B cell (primary cell): ENCODE data around the gene CACNA1A. TPM values are rescaled to one million over a fixed set of nuclear protein-coding genes. Genes with fewer than 3 reads are reported as not detected.
A peak's percentile ranks its signal among the peaks of the same experiment; 100 is the strongest.

ENCODE experiments used
- ATAC-seq: fragments of 200-7000 bp; cut with Tn5 transposase; one replicate; pipeline ENCODE4 v1.10.0; 2021; ENCODE audit warnings: low read depth, mild to moderate bottlenecking, moderate number of reproducible peaks, moderate library complexity
- CTCF ChIA-PET: fragments of 350-600 bp; sonication (Branson Sonifier 250); formaldehyde crosslinking; loops from one replicate; lab custom pipeline; 2021; ENCODE audit warnings: antibody characterized with exemption, inconsistent platforms; lab: Charles Lee
- POLR2A ChIA-PET: fragments of 350-600 bp; sonication (Branson Sonifier 250); formaldehyde crosslinking; loops from one replicate; lab custom pipeline; 2021; ENCODE audit warnings: antibody characterized with exemption; lab: Charles Lee
- DNase-seq: peaks from one replicate; pipeline ENCODE4 v3.0.0; 2013
- H2AFZ ChIP-seq: 2 replicates; pipeline ENCODE4 v1.6.1; 2012; ENCODE audit warnings: mild to moderate bottlenecking, low read depth, low read length; ENCODE audit not compliant: insufficient read depth, poor library complexity, severe bottlenecking
- H3K27ac ChIP-seq, 2 donors: 1 replicate in 1 of 2; 2 replicates in 1 of 2; pipeline ENCODE4 v1.5.1; 2012 to 2013; ENCODE audit warnings: low read length in 2 of 2, mild to moderate bottlenecking in 2 of 2, moderate library complexity in 1 of 2
- H3K27me3 ChIP-seq, 4 experiments: fragments of 200-600 bp in 1 of 4; sonication (generic) in 1 of 4; replicated peaks in 1 of 4; 1 replicate in 2 of 4; 2 replicates in 2 of 4; pipeline versions ENCODE4 v1.6.1 to v1.7.0; 2013 to 2016; ENCODE audit warnings: low read length in 3 of 4, mild to moderate bottlenecking in 2 of 4, mixed read lengths in 1 of 4, moderate library complexity in 1 of 4; ENCODE audit not compliant: insufficient read depth in 4 of 4, control insufficient read depth in 3 of 4; ENCODE audit errors: control extremely low read depth in 1 of 4
- H3K36me3 ChIP-seq, 2 experiments: replicated peaks in 1 of 2; 1 replicate in 1 of 2; 2 replicates in 1 of 2; pipeline versions ENCODE4 v1.6.1 to v1.7.1; 2013; ENCODE audit warnings: low read length in 1 of 2; ENCODE audit not compliant: insufficient read depth in 2 of 2, control insufficient read depth in 1 of 2; ENCODE audit errors: control extremely low read depth in 1 of 2, extremely low read depth in 1 of 2
- H3K4me1 ChIP-seq, 2 donors: fragments of 200-600 bp in 1 of 2; sonication (generic) in 1 of 2; 1 replicate in 1 of 2; 2 replicates in 1 of 2; pipeline versions ENCODE4 v1.5.1 to v1.6.1; 2013 to 2017; ENCODE audit warnings: low read length in 2 of 2; ENCODE audit not compliant: control insufficient read depth in 2 of 2, insufficient read depth in 2 of 2
- H3K4me2 ChIP-seq: replicated peaks from 2 replicates; pipeline ENCODE3; 2012; ENCODE audit warnings: mild to moderate bottlenecking, low read depth, low read length; ENCODE audit not compliant: poor library complexity, severe bottlenecking
- H3K4me3 ChIP-seq, 5 experiments: fragments of 200-600 bp in 1 of 5; sonication (generic) in 1 of 5; 1 replicate in 3 of 5; 2 replicates in 2 of 5; pipeline versions ENCODE4 v1.5.1 to v1.7.0; 2011 to 2016; ENCODE audit warnings: low read length in 4 of 5, mild to moderate bottlenecking in 4 of 5, low read depth in 2 of 5, control low read depth in 1 of 5, moderate library complexity in 1 of 5; ENCODE audit not compliant: insufficient read depth in 1 of 5; ENCODE audit errors: control extremely low read depth in 1 of 5, extremely low read depth in 1 of 5
- H3K79me2 ChIP-seq: fragments of 200-600 bp; sonication (generic); one replicate; pipeline ENCODE4 v1.6.0; 2016; ENCODE audit warnings: low read length; ENCODE audit not compliant: control insufficient read depth, insufficient read depth
- H3K9ac ChIP-seq: fragments of 200-600 bp; sonication (generic); 2 replicates; pipeline ENCODE4 v1.6.1; 2017; ENCODE audit warnings: mild to moderate bottlenecking, low read length, moderate library complexity
- H3K9me3 ChIP-seq, 3 donors: one replicate each; pipeline versions ENCODE4 v1.6.1 to v1.7.1; 2013; ENCODE audit warnings: low read length in 2 of 3; ENCODE audit not compliant: control insufficient read depth in 2 of 3, insufficient read depth in 1 of 3; ENCODE audit errors: control extremely low read depth in 1 of 3
- H4K20me1 ChIP-seq: 2 replicates; pipeline ENCODE4 v1.6.0; 2012; ENCODE audit warnings: mild to moderate bottlenecking, low read length; ENCODE audit not compliant: insufficient read depth, control insufficient read depth, poor library complexity, severe bottlenecking
- H3K27ac Mint-ChIP-seq: one replicate; pipeline ENCODE4 v1.8.0; 2021; ENCODE audit warnings: mixed read lengths
- H3K27me3 Mint-ChIP-seq: one replicate; pipeline ENCODE4 v1.8.0; 2021; ENCODE audit warnings: mixed read lengths
- H3K4me1 Mint-ChIP-seq: one replicate; pipeline ENCODE4 v1.8.0; 2021; ENCODE audit warnings: mixed read lengths
- H3K4me3 Mint-ChIP-seq: one replicate; pipeline ENCODE4 v1.8.0; 2021; ENCODE audit warnings: mixed read lengths
- H3K9me3 Mint-ChIP-seq: one replicate; pipeline ENCODE4 v1.8.0; 2022; ENCODE audit warnings: mixed read lengths; ENCODE audit not compliant: insufficient read depth
- CTCF ChIP-seq: fragments of 200-600 bp; IDR thresholded peaks from one replicate; pipeline ENCODE4 v1.8.0; 2022; ENCODE audit warnings: antibody characterized with exemption, mild to moderate bottlenecking
- EZH2 ChIP-seq: IDR thresholded peaks from 2 replicates; pipeline ENCODE4 v1.6.1; 2012; ENCODE audit warnings: borderline replicate concordance, low read depth, mild to moderate bottlenecking, moderate library complexity, low read length; ENCODE audit not compliant: insufficient read depth, poor library complexity, severe bottlenecking
- WGBS: methylation state at CpG from one replicate; pipeline ENCODE4 v1.1.5; 2013; ENCODE audit warnings: missing lambda C conversion rate; ENCODE audit not compliant: insufficient coverage; 5-methylcytosine and 5-hydroxymethylcytosine counted together
- intact Hi-C: fragments of 100-400 bp; cut with micrococcal nuclease; formaldehyde crosslinking; loops from one replicate; pipeline ENCODE4 v1.10.0; 2022
- polyA minus RNA-seq: library from RNA; depleted of rRNA, polyadenylated mRNA; stranded (reverse); fragments of >200 nt; gene quantifications from 2 replicates; pipeline ENCODE4 v1.2.3, GENCODE V29; 2012
- polyA plus RNA-seq: library from polyadenylated mRNA; depleted of rRNA; stranded (reverse); fragments of >200 nt; gene quantifications from 2 replicates; pipeline ENCODE4 v1.2.3, GENCODE V29; 2012
- total RNA-seq, 2 donors: library from RNA; stranded (reverse); fragments of 120-200 nt in 1 of 2; gene quantifications; 1 replicate in 1 of 2; 2 replicates in 1 of 2; pipeline versions ENCODE4 v1.2.3 to v1.2.4, GENCODE V29; 2013 to 2022

The CACNA1A gene
- total RNA-seq (1.3 and 1.7 TPM in 2 replicates), polyA plus RNA-seq (0.68 and 1.2 TPM in 2 replicates), polyA minus RNA-seq (2.1 and 2.3 TPM in 2 replicates)
- total RNA-seq (2013), result 1.7 TPM

GRCh38 chr19:13506471-13506820 lies at the start of gene CACNA1A:
Gene CACNA1A (minus strand): TSS chr19:13506479. CDS start chr19:13506224, 255 bp downstream.
- peaks cover 0 to 17% (median 0%) of the 10 kb centered on the region in 3 donors for H3K9me3 ChIP-seq
- H3K79me2 ChIP-seq, result no peaks in the 10 kb centered on the region
- H3K4me3 Mint-ChIP-seq, result peak within 1 kb of the TSS; percentile 50
- CTCF ChIA-PET, result no interaction called here
- no peaks in the 10 kb centered on the region for H3K4me1 Mint-ChIP-seq
- H3K27ac Mint-ChIP-seq, result no peak within 1 kb of the TSS
- H3K27me3 Mint-ChIP-seq, result peaks cover 68% of the 10 kb centered on the region
- peaks cover 0 to 47% (median 30%) of the 10 kb centered on the region in 4 experiments for H3K27me3 ChIP-seq
- peaks cover 2% of the 10 kb centered on the region for H3K9me3 Mint-ChIP-seq
- WGBS, result no CpG with 5 or more reads among the region's 21 CpGs
- H3K9ac ChIP-seq, result peak within 1 kb of the TSS; percentile 15
- peaks cover 0 to 5% of the 10 kb centered on the region in 2 donors for H3K4me1 ChIP-seq
- DNase-seq (no peak), ATAC-seq (no peak)
- POLR2A ChIA-PET, result no interaction called here
- H2AFZ ChIP-seq, result peak within 1 kb of the TSS; percentile 65
- H3K27ac ChIP-seq, result no peak within 1 kb of the TSS
- intact Hi-C loops, result no loop called here
- TF ChIP-seq EZH2, result no peak
- no peak for TF ChIP-seq CTCF
- H3K4me2 ChIP-seq, result peak within 1 kb of the TSS; percentile 76
- no peaks in the 10 kb centered on the region for H4K20me1 ChIP-seq
- no peaks in the 10 kb centered on the region for H3K36me3 ChIP-seq
- H3K4me3 ChIP-seq, result peak within 1 kb of the TSS in 1 of 5 experiments; percentile 12

GRCh38 chr19:13554506-13555240 lies 48.4 kb upstream of the CACNA1A start:
- no peak overlapping the region for H2AFZ ChIP-seq
- ATAC-seq, result no peak
- POLR2A ChIA-PET, result no interaction called here
- H3K4me1 ChIP-seq, result no peaks in the 10 kb centered on the region
- H3K27ac ChIP-seq, result no peak overlapping the region
- no peaks in the 10 kb centered on the region for H3K79me2 ChIP-seq
- H3K36me3 ChIP-seq, result no peaks in the 10 kb centered on the region
- Mint-ChIP-seq H3K27me3 (peaks cover 41% of the 10 kb centered on the region), H3K9me3 (peaks cover 4% of the 10 kb centered on the region), H3K4me3 (no peak overlapping the region), H3K27ac (no peak overlapping the region), H3K4me1 (no peaks in the 10 kb centered on the region)
- no peaks in the 10 kb centered on the region for H3K9me3 ChIP-seq
- CTCF ChIA-PET, result no interaction called here
- no peak overlapping the region for H3K9ac ChIP-seq
- 77% methylated on average over 5 of the region's 10 CpGs for WGBS
- H3K27me3 ChIP-seq, result peaks cover 0 to 10% (median 6%) of the 10 kb centered on the region in 4 experiments
- TF ChIP-seq EZH2, result no peak
- no peak for TF ChIP-seq CTCF
- no peak for DNase-seq
- intact Hi-C loops, result no loop called here
- H3K4me3 ChIP-seq, result no peak overlapping the region
- no peaks in the 10 kb centered on the region for H4K20me1 ChIP-seq
- H3K4me2 ChIP-seq, result no peak overlapping the region
